Natural killer cell treated with Interleukin-12 subunit alpha and Interleukin-12 subunit beta and Interleukin-15 and Interleukin-18, amount 100 ng/mL, for 72 hours (primary cell): ENCODE data around the gene KRTAP5-10. TPM values are rescaled to one million over a fixed set of nuclear protein-coding genes. Genes with fewer than 3 reads are reported as not detected.
A peak's percentile ranks its signal among the peaks of the same experiment; 100 is the strongest.
"Not testable (repeated sequence)": the region's sequence is repeated elsewhere in the genome, so short reads cannot be mapped to it uniquely, and the experiment has no call there.

Experiments used
- ATAC-seq, 2 donors: fragments of 150-1000 bp; cut with Tn5 transposase in 1 of 2; sonication (Bioruptor Pico), chemical (Tn5 transposase) in 1 of 2; 2 replicates each; pipeline ENCODE4 v1.10.0; 2021
- DNase-seq: peaks from one replicate; pipeline ENCODE4 v3.0.0; 2022; ENCODE audit warnings: low spot score
- H3K27ac Mint-ChIP-seq, 2 donors: 1 replicate in 1 of 2; 2 replicates in 1 of 2; pipeline ENCODE4 v1.8.0; 2022; ENCODE audit warnings: mixed read lengths in 2 of 2, mild to moderate bottlenecking in 1 of 2, moderate library complexity in 1 of 2
- H3K27me3 Mint-ChIP-seq, 2 donors: 1 replicate in 1 of 2; 2 replicates in 1 of 2; pipeline ENCODE4 v1.8.0; 2022; ENCODE audit warnings: mixed read lengths in 2 of 2
- H3K36me3 Mint-ChIP-seq: one replicate; pipeline ENCODE4 v1.8.0; 2022; ENCODE audit warnings: mixed read lengths
- H3K4me1 Mint-ChIP-seq, 2 donors: 1 replicate in 1 of 2; 2 replicates in 1 of 2; pipeline ENCODE4 v1.8.0; 2022; ENCODE audit warnings: low read depth in 2 of 2, mixed read lengths in 2 of 2, mild to moderate bottlenecking in 1 of 2
- H3K4me3 Mint-ChIP-seq: one replicate; pipeline ENCODE4 v1.8.0; 2022; ENCODE audit warnings: mixed read lengths
- H3K9me3 Mint-ChIP-seq: 2 replicates; pipeline ENCODE4 v1.8.0; 2022; ENCODE audit warnings: mixed read lengths
- total RNA-seq, 2 donors: library from RNA; stranded (reverse); gene quantifications; one replicate each; pipeline ENCODE4 v1.2.3, GENCODE V29; 2022

KRTAP5-10 gene
- total RNA-seq, 2 donors from 2014 or later, result not detected

DNA sequence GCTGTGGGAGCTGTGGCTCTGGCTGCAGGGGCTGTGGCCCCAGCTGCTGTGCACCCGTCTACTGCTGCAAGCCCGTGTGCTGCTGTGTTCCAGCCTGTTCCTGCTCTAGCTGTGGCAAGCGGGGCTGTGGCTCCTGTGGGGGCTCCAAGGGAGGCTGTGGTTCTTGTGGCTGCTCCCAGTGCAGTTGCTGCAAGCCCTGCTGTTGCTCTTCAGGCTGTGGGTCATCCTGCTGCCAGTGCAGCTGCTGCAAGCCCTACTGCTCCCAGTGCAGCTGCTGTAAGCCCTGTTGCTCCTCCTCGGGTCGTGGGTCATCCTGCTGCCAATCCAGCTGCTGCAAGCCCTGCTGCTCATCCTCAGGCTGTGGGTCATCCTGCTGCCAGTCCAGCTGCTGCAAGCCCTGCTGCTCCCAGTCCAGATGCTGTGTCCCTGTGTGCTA, 16.6 kb upstream of the KRTAP5-10 start:
- DNase-seq (no peak), ATAC-seq (no peak)
- no peaks in the 10 kb centered on the region for H3K9me3 Mint-ChIP-seq
- H3K4me1 Mint-ChIP-seq, result peaks cover 2 to 4% of the 10 kb centered on the region in 2 donors
- H3K4me3 Mint-ChIP-seq, result no peak overlapping the region
- no peaks in the 10 kb centered on the region for H3K36me3 Mint-ChIP-seq
- no peak overlapping the region for H3K27ac Mint-ChIP-seq
- H3K27me3 Mint-ChIP-seq, result peaks cover 25 to 39% of the 10 kb centered on the region in 2 donors

DNA sequence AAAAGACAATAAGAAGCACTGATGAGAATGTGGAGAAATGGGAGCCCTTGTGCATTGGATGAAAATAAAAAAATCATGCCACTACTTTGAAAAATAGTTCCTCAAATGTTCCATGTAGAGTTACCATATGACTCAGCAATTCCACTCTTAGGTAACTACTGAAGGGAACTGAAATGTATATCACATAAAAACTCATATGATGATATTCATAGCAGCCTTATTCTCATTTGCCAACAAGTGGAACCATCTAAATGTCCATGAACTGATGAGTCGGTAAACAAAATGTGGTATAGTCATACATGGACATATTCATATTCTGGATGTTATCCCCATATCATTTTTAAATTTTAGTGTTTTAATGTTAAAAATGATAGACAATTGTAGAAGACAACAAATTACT, 13.7 kb upstream of the KRTAP5-10 start:
- H3K4me1 Mint-ChIP-seq, result no peaks in the 10 kb centered on the region
- no peak overlapping the region for H3K27ac Mint-ChIP-seq
- DNase-seq, result no peak
- H3K4me3 Mint-ChIP-seq, result no peak overlapping the region
- H3K36me3 Mint-ChIP-seq, result no peaks in the 10 kb centered on the region
- H3K9me3 Mint-ChIP-seq, result no peaks in the 10 kb centered on the region
- ATAC-seq, result no peak
- peaks cover 20 to 42% of the 10 kb centered on the region in 2 donors for H3K27me3 Mint-ChIP-seq

DNA sequence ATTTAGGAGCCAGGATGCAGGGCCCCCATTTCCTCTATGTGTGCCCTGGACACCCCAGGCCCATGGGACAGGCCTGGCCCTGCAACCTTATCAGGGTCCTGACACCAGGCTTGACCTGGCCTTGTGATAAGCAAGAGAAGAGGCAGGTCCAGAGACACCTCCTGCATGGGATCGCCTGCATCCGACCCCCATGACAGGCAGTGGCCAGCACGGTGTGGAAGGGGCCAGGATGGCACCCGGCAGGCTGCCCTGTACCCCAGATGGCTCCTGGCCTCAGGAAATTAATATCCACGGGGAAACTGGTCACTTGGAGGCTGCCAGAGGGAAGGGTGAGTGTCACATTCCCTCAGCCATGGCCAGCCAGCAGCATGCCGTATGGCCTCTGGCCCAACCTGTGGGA, 10.4 kb upstream of the KRTAP5-10 start:
- Mint-ChIP-seq H3K27me3 (peaks cover 10 to 26% of the 10 kb centered on the region in 2 donors), H3K27ac (no peak overlapping the region), H3K9me3 (no peaks in the 10 kb centered on the region), H3K36me3 (no peaks in the 10 kb centered on the region), H3K4me1 (no peaks in the 10 kb centered on the region), H3K4me3 (no peak overlapping the region)
- DNase-seq, result no peak
- ATAC-seq, result peak; percentile 13 to 36

GRCh38 chr11:71555508-71555907, 9.9 kb upstream of the KRTAP5-10 start:
- Mint-ChIP-seq H3K4me1 (no peaks in the 10 kb centered on the region), H3K36me3 (no peaks in the 10 kb centered on the region), H3K4me3 (no peak overlapping the region), H3K27me3 (peaks cover 5 to 22% of the 10 kb centered on the region in 2 donors), H3K9me3 (no peaks in the 10 kb centered on the region), H3K27ac (no peak overlapping the region)
- DNase-seq, result no peak
- ATAC-seq, result peak in 1 of 2 donors; percentile 6

DNA sequence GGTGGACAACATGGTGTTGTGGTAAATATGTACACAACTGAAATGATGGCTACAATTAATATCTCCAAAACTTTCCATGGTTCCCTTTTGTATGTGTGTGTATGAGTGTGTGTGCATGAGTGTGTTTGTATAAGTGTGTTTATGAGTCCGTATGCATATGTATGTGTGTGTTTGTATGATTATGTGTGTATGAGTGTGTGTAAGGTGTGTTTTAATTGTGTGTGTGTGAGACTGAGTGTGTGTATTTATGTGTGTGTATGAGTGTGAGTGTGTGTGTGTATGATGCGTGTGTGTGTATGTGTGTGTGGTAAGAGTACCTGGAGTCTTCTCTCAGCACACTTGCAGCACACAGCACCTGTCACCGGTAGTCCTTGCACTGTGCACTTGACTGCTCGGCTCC, 9.3 kb upstream of the KRTAP5-10 start:
- Mint-ChIP-seq H3K27ac (no peak overlapping the region), H3K27me3 (peaks cover 7 to 22% of the 10 kb centered on the region in 2 donors), H3K9me3 (no peaks in the 10 kb centered on the region), H3K36me3 (no peaks in the 10 kb centered on the region), H3K4me3 (no peak overlapping the region), H3K4me1 (no peaks in the 10 kb centered on the region)
- DNase-seq (no peak), ATAC-seq (no peak)

DNA sequence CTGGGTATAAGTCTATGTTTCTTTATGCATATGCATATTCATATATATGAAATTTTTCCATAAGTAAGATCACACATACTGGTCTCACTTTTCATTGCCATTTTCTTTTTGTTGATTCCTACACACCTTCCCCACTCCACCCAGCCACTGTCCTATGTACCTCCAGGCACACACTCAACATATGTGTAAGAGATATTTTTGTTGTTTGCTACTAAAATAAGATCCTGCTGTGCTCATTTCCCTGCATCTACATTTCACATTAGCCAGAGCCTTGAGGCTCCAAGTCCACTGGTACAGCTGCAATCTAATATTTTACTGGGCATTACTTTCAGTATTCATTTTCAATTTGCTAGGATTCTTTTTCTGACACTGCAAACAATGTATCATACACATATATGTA, 8.1 kb upstream of the KRTAP5-10 start:
- Mint-ChIP-seq H3K4me3 (no peak overlapping the region), H3K27me3 (peaks cover 13 to 26% of the 10 kb centered on the region in 2 donors), H3K36me3 (no peaks in the 10 kb centered on the region), H3K9me3 (no peaks in the 10 kb centered on the region), H3K4me1 (no peaks in the 10 kb centered on the region), H3K27ac (no peak overlapping the region)
- ATAC-seq, result no peak
- no peak for DNase-seq

GRCh38 chr11:71558996-71559395, 6.4 kb upstream of the KRTAP5-10 start:
- H3K27me3 Mint-ChIP-seq, result peaks cover 23 to 43% of the 10 kb centered on the region in 2 donors
- H3K9me3 Mint-ChIP-seq, result no peaks in the 10 kb centered on the region
- no peak overlapping the region for H3K27ac Mint-ChIP-seq
- peaks cover 0 to 5% of the 10 kb centered on the region in 2 donors for H3K4me1 Mint-ChIP-seq
- H3K4me3 Mint-ChIP-seq, result no peak overlapping the region
- no peak for ATAC-seq
- no peaks in the 10 kb centered on the region for H3K36me3 Mint-ChIP-seq
- no peak for DNase-seq

DNA sequence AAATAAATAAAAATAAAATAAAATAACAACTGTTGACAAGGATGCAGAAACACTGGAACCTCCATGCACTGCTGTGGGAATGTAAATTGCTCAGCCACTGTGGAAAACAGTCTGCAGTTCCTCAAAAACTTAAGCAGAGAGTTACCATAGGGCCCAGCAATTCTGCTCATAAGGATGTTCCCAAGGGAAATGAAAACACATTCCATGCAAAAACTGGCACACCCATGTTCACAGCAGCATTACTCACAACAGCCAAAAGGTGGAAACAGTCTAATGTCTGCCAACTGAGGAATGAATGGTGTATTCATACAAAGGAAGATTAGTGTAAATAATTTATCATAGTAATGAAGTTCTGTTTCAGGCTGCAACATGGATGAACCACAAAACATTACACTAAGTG, 3.2 kb upstream of the KRTAP5-10 start:
- Mint-ChIP-seq H3K9me3 (no peaks in the 10 kb centered on the region), H3K27ac (no peak overlapping the region), H3K4me3 (no peak overlapping the region), H3K4me1 (peaks cover 0 to 5% of the 10 kb centered on the region in 2 donors), H3K36me3 (no peaks in the 10 kb centered on the region), H3K27me3 (peaks cover 35 to 53% of the 10 kb centered on the region in 2 donors)
- ATAC-seq (no peak), DNase-seq (no peak)

- H3K36me3 Mint-ChIP-seq, result no peaks in the 10 kb centered on the region
- no peaks in the 10 kb centered on the region for H3K9me3 Mint-ChIP-seq
- ATAC-seq (no peak), DNase-seq (no peak)
- H3K4me3 Mint-ChIP-seq, result no peak overlapping the region
- H3K27ac Mint-ChIP-seq, result no peak overlapping the region
- H3K27me3 Mint-ChIP-seq, result peaks cover 38 to 53% of the 10 kb centered on the region in 2 donors
- H3K4me1 Mint-ChIP-seq, result peaks cover 0 to 5% of the 10 kb centered on the region in 2 donors
Observed at GRCh38 chr11:71563406-71563805, 2.0 kb upstream of the KRTAP5-10 start.

- Mint-ChIP-seq H3K27me3 (peaks cover 34 to 53% of the 10 kb centered on the region in 2 donors), H3K27ac (no peak overlapping the region), H3K36me3 (no peaks in the 10 kb centered on the region), H3K9me3 (no peaks in the 10 kb centered on the region), H3K4me1 (peaks cover 0 to 5% of the 10 kb centered on the region in 2 donors), H3K4me3 (no peak overlapping the region)
- DNase-seq (no peak), ATAC-seq (no peak)
Observed at GRCh38 chr11:71564430-71564829, 933 bp upstream of the KRTAP5-10 start.

DNA sequence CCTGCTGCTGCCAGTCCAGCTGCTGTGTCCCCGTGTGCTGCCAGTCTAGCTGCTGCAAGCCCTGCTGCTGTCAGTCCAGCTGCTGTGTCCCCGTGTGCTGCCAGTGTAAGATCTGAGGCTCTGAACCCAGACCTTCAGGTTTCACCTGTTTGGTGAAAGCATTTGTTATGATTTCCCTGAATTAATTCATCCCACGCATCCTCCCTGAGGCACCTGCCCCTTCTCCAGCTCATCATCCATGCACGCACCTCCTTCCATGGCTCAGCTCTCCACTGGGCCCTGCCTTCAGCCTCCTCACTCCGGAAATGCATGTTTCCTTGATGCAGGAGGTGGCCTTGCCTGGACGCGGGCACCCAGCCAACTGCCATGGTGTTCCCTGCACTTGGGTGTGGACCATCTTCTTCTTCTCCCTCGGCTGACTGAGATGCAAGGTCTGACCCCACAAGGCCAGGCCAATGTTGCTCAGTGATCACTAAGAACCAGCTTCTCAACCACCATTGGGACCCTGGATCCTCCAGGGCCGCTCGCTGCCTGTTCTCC, 788 bp downstream of the KRTAP5-10 start:
- no peak for DNase-seq
- no peaks in the 10 kb centered on the region for H3K9me3 Mint-ChIP-seq
- H3K27ac Mint-ChIP-seq, result no peak overlapping the region
- H3K27me3 Mint-ChIP-seq, result peaks cover 36 to 55% of the 10 kb centered on the region in 2 donors
- no peak overlapping the region for H3K4me3 Mint-ChIP-seq
- no peaks in the 10 kb centered on the region for H3K36me3 Mint-ChIP-seq
- no peak for ATAC-seq
- H3K4me1 Mint-ChIP-seq, result peaks cover 0 to 5% of the 10 kb centered on the region in 2 donors

DNA sequence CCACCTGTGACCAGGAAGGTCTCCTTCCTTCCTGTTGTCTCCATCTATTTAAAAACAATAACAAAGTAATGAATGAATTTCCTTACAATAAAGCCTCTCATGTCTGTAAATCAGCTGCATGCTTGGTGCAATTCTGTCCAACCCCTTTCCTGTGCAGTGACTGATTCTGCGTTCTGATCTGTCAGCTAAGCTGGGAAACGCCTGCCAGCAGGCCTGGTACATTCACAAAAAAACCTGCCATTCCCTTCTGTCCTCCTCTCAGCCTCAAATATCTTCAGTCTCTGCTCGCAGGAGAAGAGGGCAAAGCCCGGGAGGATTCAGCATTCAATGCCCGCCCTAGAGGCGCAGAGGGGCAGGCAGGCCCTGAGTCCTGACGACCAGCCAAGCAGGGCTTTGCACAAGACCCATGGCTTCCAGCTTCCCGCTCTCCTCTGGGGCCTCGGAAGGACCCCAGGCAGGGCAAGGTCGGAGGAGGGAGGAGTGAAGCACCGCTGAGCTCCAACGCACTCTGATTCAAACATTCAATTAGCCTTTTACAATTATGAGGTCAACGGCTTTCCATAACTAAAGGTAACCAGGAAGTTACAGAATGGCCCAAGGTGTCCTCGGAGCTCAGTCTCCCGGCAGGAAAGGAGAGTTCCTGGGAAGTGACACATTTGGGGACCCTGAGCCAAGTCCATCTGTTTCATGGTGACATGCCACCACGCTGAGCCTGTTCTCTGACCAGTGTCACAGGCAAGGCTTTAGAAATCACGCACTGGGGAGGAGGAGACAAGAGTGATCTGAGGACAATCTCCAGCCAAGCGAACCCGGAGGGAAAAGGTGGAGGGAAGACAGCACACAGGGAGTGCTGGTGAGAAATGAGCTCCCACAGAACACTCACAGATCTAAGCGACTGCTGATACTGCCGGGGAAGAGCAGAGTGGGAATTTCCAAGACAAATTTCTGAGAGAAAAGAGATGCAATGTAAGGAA, 1.6 kb downstream of the KRTAP5-10 start:
- DNase-seq, H3K36me3 Mint-ChIP-seq, H3K4me3 Mint-ChIP-seq, H3K4me1 Mint-ChIP-seq, ATAC-seq, H3K9me3 Mint-ChIP-seq, H3K27ac Mint-ChIP-seq: not testable (repeated sequence)
- peaks cover 32 to 48% of the 10 kb centered on the region in 2 donors for H3K27me3 Mint-ChIP-seq

GRCh38 chr11:71567633-71568032, 2.3 kb downstream of the KRTAP5-10 start:
- not testable (repeated sequence) for H3K36me3 Mint-ChIP-seq, H3K4me1 Mint-ChIP-seq, ATAC-seq

DNA sequence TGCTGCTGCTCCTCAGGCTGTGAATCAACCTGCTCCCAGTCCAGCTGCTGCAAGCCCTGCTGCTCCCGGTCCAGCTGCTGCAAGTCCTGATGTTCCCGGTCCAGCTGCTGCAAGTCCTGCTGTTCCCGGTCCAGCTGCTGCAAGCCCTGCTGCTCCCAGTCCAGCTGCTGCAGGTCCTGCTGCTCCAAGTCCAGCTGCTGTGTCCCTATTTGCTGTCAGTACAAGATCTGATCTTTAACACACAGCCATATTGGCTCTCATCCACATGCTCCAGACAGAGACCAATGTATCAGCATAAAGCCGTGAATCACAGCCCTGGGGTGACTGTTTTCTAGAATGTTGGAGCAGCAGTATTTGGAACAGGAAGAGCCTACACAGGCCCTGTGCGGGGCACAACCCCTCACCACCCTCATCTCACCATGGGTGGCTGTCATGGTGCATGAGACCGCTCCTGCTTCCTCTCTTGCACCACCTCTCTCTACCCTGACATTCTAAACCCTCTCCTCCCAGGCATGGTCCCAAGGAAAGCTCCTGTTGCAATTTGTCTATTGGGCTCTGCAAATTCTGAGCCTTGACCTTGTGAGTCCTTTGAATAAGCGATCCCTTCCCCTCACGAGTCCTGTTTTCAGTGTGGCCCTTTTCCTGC, 3.5 kb downstream of the KRTAP5-10 start:
- DNase-seq (peak; percentile 49), ATAC-seq (no peak)
- peaks cover 0 to under 1% of the 10 kb centered on the region in 2 donors for H3K4me1 Mint-ChIP-seq
- no peak overlapping the region for H3K4me3 Mint-ChIP-seq
- H3K27me3 Mint-ChIP-seq, result peaks cover 23 to 29% of the 10 kb centered on the region in 2 donors
- H3K27ac Mint-ChIP-seq, result no peak overlapping the region
- no peaks in the 10 kb centered on the region for H3K9me3 Mint-ChIP-seq
- no peaks in the 10 kb centered on the region for H3K36me3 Mint-ChIP-seq

More at GRCh38 chr11:71567633-71568032, 2.3 kb downstream of the KRTAP5-10 start:
- peaks cover 32 to 41% of the 10 kb centered on the region in 2 donors for H3K27me3 Mint-ChIP-seq
- H3K27ac Mint-ChIP-seq, H3K4me3 Mint-ChIP-seq, H3K9me3 Mint-ChIP-seq: not testable (repeated sequence)
- DNase-seq, result peak; percentile 8
